ENCODE results near the gene C14orf180.

- TF ChIP-seq GATA2 (IDR thresholded peaks at IDR 0.05; ENCODE audit: low read depth, low read length) (no peak), GATA3 (IDR thresholded peaks at IDR 0.05; ENCODE audit: low read depth, low read length) (no peak)
These were observed 2.6 kb upstream of the C14orf180 start for GRCh38 chr14:104576970-104577332.

All from SH-SY5Y (cell line).